C1 segment of cervical spinal cord (tissue), 14 donors: ENCODE measurements around the gene SLC25A19.

Experiments used
- DNase-seq, 14 donors: peaks; one replicate each; lab custom pipeline; 2025; lab: John Stamatoyannopoulos, UW

Gene SLC25A19

DNA sequence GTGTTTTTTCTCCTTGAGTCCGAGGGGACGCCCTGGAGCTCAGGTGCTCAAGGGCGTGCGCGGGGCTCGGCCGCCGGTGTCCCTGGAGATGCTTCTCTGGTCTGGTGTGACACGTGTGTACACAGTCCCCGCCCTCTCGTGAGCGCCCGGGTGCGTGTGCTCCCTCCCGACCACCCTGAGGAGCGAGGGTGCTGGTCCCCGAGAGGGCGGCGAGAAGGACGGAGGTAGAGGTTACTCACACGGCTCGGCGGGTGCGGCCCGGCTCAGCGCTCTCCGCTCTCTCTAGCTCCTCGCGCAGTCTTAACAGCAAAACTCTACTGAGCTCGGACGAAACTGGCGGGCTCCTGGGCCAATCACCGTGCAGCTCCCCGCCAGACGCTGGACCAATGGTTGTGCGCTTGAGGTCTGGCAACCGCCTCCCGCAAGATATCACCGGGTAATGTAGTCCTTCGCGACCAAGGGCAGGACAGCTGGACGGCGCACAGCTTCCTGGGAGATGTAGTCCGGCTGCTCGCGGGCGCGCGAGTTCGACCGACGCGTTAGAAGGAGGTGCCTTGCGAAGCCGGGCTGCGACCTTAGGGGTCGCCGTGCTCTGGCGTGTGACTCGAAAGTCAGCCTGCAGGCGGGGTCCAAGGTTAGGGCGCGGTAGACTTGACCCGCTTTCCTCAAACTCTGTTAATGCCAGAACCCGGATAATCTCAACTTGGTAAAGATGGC is at the start of gene SLC25A19:
SLC25A19 (minus strand) TSS at position 319 of the 717 bp plus-strand sequence. CDS start 2,669 bp downstream, outside the sequence.
- peak; percentile 82 to 98 (median 97) for DNase-seq

DNA sequence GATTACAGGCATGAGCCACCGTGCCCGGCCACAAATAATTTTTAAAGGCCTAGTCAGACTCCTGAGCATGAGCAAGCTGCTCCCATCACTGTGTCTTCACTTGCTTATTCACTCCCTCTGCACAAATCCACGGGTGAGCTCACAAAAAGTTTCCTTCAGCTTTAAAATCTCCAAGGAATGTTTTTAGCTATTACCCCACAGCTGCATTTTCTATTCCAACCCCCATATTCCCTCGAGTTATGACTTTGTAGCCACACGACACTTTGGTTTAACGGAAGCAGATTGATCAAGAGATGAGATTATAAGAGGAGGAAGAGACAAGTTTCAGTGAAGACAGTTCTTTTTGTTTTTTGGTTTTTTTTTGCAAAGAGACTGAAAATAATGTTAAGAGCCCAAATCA is 49.1 kb upstream of the SLC25A19 start:
- DNase-seq, result no peak

DNA sequence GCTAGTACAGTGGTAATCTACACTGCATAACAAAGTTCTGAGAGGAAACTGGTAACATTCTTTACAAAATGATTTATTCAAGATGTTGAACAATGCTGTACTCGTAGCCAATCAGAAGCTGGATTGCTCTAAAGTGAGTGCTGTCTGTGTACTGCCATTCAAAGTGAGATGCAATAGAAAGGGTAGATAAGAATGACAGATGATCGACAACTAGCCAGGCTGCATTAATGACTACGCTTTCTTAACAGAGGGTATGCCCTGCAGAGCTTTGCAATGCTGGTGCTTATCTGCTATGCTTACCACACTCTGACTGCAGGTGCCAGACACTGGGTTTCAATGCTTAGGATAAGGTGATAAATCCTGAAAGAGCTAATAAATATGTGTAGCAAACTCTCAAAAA is 46.1 kb upstream of the SLC25A19 start:
- DNase-seq, result no peak

DNA sequence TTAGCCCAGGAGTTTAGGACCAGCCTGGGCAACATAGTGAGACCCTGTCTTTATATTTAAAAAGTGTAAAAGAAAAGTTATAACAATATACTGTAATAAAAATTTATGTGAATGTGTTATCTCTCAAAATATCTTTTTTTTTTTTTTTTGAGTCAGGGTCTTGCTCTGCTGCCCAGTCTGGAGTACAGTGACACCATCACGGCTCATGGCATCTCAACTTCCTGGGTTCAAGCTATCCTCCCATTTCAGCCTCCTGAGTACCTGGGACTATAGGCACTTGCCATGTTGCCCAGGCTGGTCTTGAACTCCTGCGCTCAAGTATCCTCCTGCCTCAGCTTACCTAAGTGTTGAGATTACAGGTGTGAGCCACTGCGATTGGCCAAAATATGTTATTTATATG is 45.5 kb upstream of the SLC25A19 start:
- DNase-seq, result no peak

DNA sequence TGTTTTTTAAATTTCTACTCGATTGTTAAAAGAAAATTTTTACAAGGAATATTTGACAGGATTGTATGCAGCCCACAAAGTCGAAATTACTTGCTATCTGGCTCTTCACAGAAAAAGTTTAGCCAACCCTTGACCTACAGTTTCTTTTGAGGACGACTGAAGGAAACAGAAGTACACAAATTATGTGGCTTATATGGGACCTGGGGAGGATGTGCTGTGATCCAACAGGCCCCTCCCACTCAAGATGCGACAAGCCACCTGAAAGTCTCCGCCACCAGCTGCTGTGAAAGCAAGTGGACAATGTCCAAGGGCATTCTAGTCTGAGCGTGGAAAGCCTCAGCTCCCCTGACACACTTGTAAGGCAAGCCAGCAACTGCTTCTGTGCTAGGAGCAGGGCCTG is 42.4 kb upstream of the SLC25A19 start:
- no peak for DNase-seq

- DNase-seq, result no peak
These were observed 38.5 kb upstream of the SLC25A19 start for GRCh38 chr17:75327757-75328156.

DNA sequence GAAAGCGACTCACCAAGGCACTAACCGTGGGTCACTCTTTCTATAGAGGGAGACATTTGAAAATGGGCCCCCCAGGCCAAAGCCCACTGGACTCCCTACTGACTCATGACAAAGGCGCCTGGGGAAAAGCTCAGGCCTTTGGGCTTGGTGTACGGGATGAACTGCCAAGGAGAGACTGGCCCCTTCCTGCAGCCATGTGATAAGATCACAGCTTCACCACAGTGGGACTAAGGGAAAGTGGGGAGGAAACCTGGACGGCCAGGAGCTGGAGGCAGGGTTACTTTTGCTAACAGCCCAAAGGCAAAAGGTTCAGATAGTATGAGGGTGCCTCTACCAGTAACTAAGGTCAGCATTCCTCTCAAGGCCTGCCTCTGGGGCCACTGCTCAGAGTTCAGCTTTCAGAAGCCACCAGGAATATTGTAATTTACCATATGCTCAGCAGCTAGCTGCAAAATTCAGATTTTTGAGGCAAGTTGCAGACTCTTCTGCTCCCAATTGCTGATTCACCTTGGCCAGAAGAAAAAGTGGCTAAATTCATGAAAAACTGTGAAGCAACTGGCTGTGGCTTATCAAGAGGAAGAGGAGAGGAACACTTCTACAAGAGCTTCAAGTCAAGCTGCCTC is 37.1 kb upstream of the SLC25A19 start:
- no peak for DNase-seq

GRCh38 chr17:75325827-75326225 is 36.6 kb upstream of the SLC25A19 start:
- DNase-seq, result no peak

DNA sequence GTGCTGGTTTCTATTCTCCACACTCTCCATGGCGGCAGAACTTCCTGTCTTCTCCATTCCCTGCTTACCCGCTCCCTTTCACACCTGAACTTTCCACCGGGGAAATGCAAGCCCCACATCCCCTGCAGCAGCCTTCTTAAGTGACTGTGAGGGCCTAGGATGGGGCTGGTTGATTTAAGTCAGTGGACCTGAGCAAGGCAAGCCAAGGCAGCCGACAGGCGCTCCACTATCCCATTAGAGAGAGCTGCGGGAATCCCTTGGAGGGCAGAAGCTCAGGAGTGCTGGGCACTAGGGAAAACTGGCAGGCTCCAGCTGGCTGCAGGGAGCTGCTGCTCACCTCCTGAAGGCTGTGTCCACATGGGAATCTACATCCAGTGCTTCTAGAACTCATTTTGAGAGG is 36.1 kb upstream of the SLC25A19 start:
- DNase-seq, result no peak

DNA sequence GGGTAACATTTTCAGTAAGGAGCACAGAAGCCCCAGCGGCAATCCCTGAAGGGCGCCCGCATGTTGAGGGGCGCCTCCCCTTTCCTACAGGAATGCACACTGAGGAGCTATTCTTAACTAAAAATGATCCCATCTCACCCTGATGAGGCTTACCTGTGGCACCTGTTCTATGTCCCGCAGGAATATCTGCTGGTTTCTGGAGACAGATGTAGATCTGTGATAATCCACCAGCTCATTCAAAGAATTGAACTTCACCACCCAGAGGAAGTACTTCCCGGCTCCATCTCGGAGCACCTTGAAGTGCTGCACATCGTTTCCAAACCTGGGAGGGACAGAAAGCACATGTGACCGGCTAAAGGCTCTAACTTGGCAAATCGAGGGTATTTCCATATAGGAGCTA is 32.3 kb upstream of the SLC25A19 start:
- no peak for DNase-seq

- no peak for DNase-seq
These were observed 30.9 kb upstream of the SLC25A19 start for GRCh38 chr17:75319904-75320691.

DNA sequence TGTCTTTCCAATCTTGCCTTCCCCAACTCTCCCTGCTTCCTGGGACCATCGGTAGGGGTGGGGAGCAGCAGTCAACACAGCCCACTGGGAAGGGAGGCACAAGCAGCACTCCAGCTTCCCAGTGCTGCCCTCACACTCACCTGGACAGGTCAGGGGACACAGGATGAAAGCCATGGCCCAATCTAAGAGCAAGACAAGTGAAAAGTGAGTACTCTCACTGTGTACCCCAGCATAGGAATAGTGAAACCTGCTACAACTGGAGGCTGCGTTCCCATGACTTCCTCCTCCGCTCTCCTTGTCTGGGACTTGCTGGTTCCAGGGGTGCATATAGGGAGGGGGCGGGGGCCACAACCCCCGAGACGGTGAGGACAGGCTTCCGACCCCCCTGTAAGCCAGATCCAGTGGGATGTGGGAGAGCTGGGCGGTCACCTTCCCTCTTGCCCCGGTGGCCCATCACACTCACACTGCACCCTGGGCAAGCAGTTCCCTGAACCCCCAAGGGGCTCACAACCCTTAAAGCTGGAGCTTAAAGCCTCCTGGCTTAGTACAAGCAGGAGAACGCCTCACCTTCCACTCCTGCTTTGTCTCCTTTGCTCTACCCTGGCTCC is 29.5 kb upstream of the SLC25A19 start:
- DNase-seq, result no peak

- no peak for DNase-seq
These were observed 29.0 kb upstream of the SLC25A19 start for GRCh38 chr17:75318211-75318610.

GRCh38 chr17:75317671-75318070 is 28.4 kb upstream of the SLC25A19 start:
- no peak for DNase-seq

- DNase-seq, result no peak
These were observed 27.0 kb upstream of the SLC25A19 start for GRCh38 chr17:75316253-75316652.

GRCh38 chr17:75315541-75316243 is 26.5 kb upstream of the SLC25A19 start:
- DNase-seq, result no peak

DNA sequence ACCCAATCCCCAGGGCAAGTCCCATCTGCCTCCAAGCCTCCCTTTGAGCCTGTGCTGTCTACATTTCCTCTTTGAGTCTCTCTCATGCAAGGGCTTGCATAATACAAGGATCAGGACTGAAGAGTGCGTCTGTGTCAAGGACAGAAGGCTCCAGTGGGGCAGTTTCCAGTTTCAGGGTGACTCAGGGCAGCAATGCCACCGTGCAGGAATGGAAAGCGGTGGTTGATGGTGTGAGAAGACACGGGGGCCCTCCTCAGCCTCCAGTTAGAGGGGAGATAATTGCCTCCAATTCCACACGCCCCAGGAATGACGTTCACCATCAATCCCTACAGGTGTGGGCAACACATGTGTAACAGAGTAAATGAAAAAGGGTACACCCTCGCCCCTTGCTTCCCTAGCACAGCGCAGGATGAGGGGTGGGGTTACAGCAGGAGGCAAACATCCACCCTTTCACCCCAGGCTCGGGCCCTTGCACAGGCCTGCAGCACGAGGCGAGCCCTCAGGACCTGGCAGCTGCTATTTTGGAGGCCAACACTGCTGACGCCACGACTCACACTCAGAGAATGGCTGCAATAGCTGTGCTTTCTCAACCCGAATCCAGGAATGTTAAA is 24.8 kb upstream of the SLC25A19 start:
- DNase-seq, result peak in 3 of 14 donors; percentile 30 to 47 (median 35)

GRCh38 chr17:75308732-75309629 is 19.7 kb upstream of the SLC25A19 start:
- peak in 1 of 14 donors; percentile 23 for DNase-seq

DNA sequence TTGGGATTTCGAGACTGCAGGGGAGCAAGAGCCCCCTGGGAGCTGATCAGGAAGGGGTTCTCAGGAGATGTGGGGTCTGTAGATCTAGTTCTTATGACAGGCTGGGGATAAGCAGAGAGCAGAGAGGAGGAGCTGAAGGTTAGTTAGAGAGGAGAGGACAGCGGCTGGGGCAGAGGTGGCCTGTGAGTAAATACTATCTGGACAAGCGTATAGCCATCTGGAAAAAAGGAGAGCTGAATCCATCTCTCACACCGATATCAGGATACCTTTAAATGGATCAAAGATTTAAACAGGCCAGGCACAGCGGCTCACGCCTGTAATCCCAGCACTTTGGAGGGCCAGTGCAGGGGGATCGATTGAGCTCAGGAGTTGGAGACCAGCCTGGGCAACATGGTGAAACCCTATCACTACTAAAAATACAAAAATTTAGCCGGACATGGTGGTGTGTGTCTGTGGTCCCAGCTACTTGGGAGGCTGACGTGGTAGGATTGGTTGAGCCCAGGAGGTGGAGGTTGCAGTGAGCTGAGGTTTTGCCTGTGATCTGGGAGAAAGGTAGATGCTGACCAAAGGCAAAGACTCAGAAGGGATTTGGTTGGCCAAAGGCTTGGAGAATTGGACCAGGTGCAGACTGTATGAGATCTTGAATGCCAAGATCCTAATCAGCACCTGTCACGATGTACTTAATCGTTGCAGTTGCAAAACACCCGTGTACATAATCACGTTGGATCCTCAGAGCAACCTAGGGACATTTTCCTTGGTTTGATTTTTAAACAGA is 18.9 kb upstream of the SLC25A19 start:
- DNase-seq, result no peak
